Aorta (tissue), 5 donors: ENCODE results near the gene ADAMTS8. TPM values are rescaled to one million over a fixed set of nuclear protein-coding genes. Genes with fewer than 3 reads are reported as not detected.

Source experiments
- ATAC-seq: fragments of 200-7000 bp; cut with Tn5 transposase; one replicate; pipeline ENCODE4 v1.9.1; 2022; ENCODE audit warnings: moderate library complexity; ENCODE audit not compliant: low FRiP score
- DNase-seq, 2 donors: peaks; one replicate each; pipeline ENCODE4 v3.0.0-alpha.2; 2020
- H3K27ac ChIP-seq, 2 donors: one replicate each; pipeline ENCODE4 v1.5.1; 2013; ENCODE audit warnings: low read length in 2 of 2, mild to moderate bottlenecking in 2 of 2, moderate library complexity in 2 of 2, control low read depth in 1 of 2, inconsistent platforms in 1 of 2, low read depth in 1 of 2
- H3K27me3 ChIP-seq, 2 donors: one replicate each; pipeline ENCODE4 v1.6.1; 2013; ENCODE audit warnings: control low read depth in 1 of 2, low read length in 1 of 2, mild to moderate bottlenecking in 1 of 2, moderate library complexity in 1 of 2; ENCODE audit not compliant: insufficient read depth in 2 of 2, control insufficient read depth in 1 of 2
- H3K36me3 ChIP-seq, 2 donors: one replicate each; pipeline ENCODE4 v1.6.1; 2013; ENCODE audit warnings: control low read depth in 1 of 2, low read length in 1 of 2, mild to moderate bottlenecking in 1 of 2; ENCODE audit not compliant: insufficient read depth in 2 of 2, control insufficient read depth in 1 of 2
- H3K4me1 ChIP-seq, 2 donors: one replicate each; pipeline ENCODE4 v1.6.1; 2013; ENCODE audit warnings: low read length in 2 of 2, control low read depth in 1 of 2, mild to moderate bottlenecking in 1 of 2, moderate library complexity in 1 of 2; ENCODE audit not compliant: insufficient read depth in 2 of 2, control insufficient read depth in 1 of 2
- H3K4me3 ChIP-seq, 2 donors: one replicate each; pipeline ENCODE4 v1.5.1; 2013; ENCODE audit warnings: low read length in 2 of 2, control low read depth in 1 of 2, mild to moderate bottlenecking in 1 of 2
- H3K9me3 ChIP-seq: one replicate; pipeline ENCODE4 v1.6.1; 2013; ENCODE audit warnings: mild to moderate bottlenecking, low read length; ENCODE audit not compliant: control insufficient read depth
- WGBS, 2 donors: extraction: QIAGEN DNeasy Blood & Tissue Kit; methylation state at CpG; one replicate each; pipeline ENCODE4 v1.1.7; 2013; 5-methylcytosine and 5-hydroxymethylcytosine counted together
- intact Hi-C, 2 donors: fragments of 100-400 bp; cut with DNase I; formaldehyde crosslinking; loops; one replicate each; pipeline versions ENCODE4 v1.14.2 to v1.15.0; 2022
- polyA plus RNA-seq, 2 donors: library from polyadenylated mRNA; stranded (reverse); fragments of 200-250 nt; gene quantifications; one replicate each; pipeline ENCODE4 v1.2.3, GENCODE V29; 2013
- total RNA-seq, 2 donors: library from RNA; stranded (reverse); fragmentation: NEBNext Ultra II Directional; extraction: Animal tissue kit (Norgen Biotek cat#: 25700); gene quantifications; one replicate each; pipeline ENCODE4 v1.2.1, GENCODE V29; 2021
- donor health status: healthy with polysubstance abuse.
- donor health status: Bipolar disorder and iron deficiency.
- donor health status: DM: no; HTN: no; CAD: no.
- donor health status: DM: no; HTN: no; CAD: no.
- donor health status: DM: yes; HTN: yes; CAD: no.

Gene ADAMTS8
- total and polyA plus RNA-seq, 4 donors = 3.3 to 64.9 (median 7.2) TPM

GRCh38 chr11:130462931-130463330 is 34.5 kb upstream of the ADAMTS8 start:
- Histone ChIP-seq H3K4me1 (no peaks in the 10 kb centered on the region), H3K27me3 (no peaks in the 10 kb centered on the region), H3K4me3 (no peak overlapping the region), H3K9me3 (no peaks in the 10 kb centered on the region), H3K27ac (no peak overlapping the region), H3K36me3 (peaks cover 0 to 3% of the 10 kb centered on the region in 2 donors)
- WGBS, 2 donors = 89 to 92% methylated on average over 8 of the region's 8 CpGs
- ATAC-seq (no peak), DNase-seq (no peak)
- intact Hi-C loops = no loop called here

GRCh38 chr11:130462101-130462885 is 33.9 kb upstream of the ADAMTS8 start:
- Histone ChIP-seq H3K4me3 (no peak overlapping the region), H3K9me3 (no peaks in the 10 kb centered on the region), H3K27me3 (no peaks in the 10 kb centered on the region), H3K36me3 (peaks cover 0 to 3% of the 10 kb centered on the region in 2 donors), H3K4me1 (no peaks in the 10 kb centered on the region), H3K27ac (no peak overlapping the region)
- WGBS, 2 donors = 92 to 93% methylated on average over 31 of the region's 31 CpGs
- ATAC-seq (no peak), DNase-seq (no peak)
- intact Hi-C loops = no loop called here

GRCh38 chr11:130459521-130459920 is 31.1 kb upstream of the ADAMTS8 start:
- no peaks in the 10 kb centered on the region for H3K4me1 ChIP-seq
- ATAC-seq (no peak), DNase-seq (no peak)
- H3K36me3 ChIP-seq = peaks cover 0 to 3% of the 10 kb centered on the region in 2 donors
- no peaks in the 10 kb centered on the region for H3K9me3 ChIP-seq
- H3K27ac ChIP-seq = no peak overlapping the region
- intact Hi-C loops = no loop called here
- no peaks in the 10 kb centered on the region for H3K27me3 ChIP-seq
- no peak overlapping the region for H3K4me3 ChIP-seq
- WGBS, 2 donors = 91 to 94% methylated on average over 7 of the region's 7 CpGs

GRCh38 chr11:130458410-130458729 is 30.0 kb upstream of the ADAMTS8 start:
- Histone ChIP-seq H3K27me3 (no peaks in the 10 kb centered on the region), H3K9me3 (no peaks in the 10 kb centered on the region), H3K4me3 (no peak overlapping the region), H3K36me3 (peaks cover 0 to 3% of the 10 kb centered on the region in 2 donors), H3K27ac (no peak overlapping the region), H3K4me1 (no peaks in the 10 kb centered on the region)
- no peak for DNase-seq
- no peak for ATAC-seq
- intact Hi-C loops = no loop called here
- 54 to 67% methylated on average over 4 of the region's 4 CpGs for WGBS, 2 donors

GRCh38 chr11:130457623-130458409 is 29.4 kb upstream of the ADAMTS8 start:
- intact Hi-C loops = no loop called here
- Histone ChIP-seq H3K4me3 (no peak overlapping the region), H3K27ac (no peak overlapping the region), H3K9me3 (no peaks in the 10 kb centered on the region), H3K27me3 (no peaks in the 10 kb centered on the region), H3K36me3 (peaks cover 0 to 1% of the 10 kb centered on the region in 2 donors), H3K4me1 (no peaks in the 10 kb centered on the region)
- 59 to 66% methylated on average over 20 of the region's 20 CpGs for WGBS, 2 donors
- DNase-seq = peak in 1 of 2 donors; percentile 66
- peak; percentile 59 for ATAC-seq

GRCh38 chr11:130456286-130456685 is 27.9 kb upstream of the ADAMTS8 start:
- DNase-seq = no peak
- Histone ChIP-seq H3K9me3 (no peaks in the 10 kb centered on the region), H3K27ac (no peak overlapping the region), H3K27me3 (no peaks in the 10 kb centered on the region), H3K4me3 (no peak overlapping the region), H3K36me3 (no peaks in the 10 kb centered on the region), H3K4me1 (no peaks in the 10 kb centered on the region)
- intact Hi-C loops = no loop called here
- no peak for ATAC-seq
- 62 to 78% methylated on average over 3 of the region's 3 CpGs for WGBS, 2 donors

GRCh38 chr11:130455483-130456127 is 27.2 kb upstream of the ADAMTS8 start:
- no peaks in the 10 kb centered on the region for H3K36me3 ChIP-seq
- 79 to 90% methylated on average over 15 of the region's 15 CpGs for WGBS, 2 donors
- intact Hi-C loops = no loop called here
- no peaks in the 10 kb centered on the region for H3K9me3 ChIP-seq
- no peak for ATAC-seq
- no peak overlapping the region for H3K4me3 ChIP-seq
- DNase-seq = peak in 1 of 2 donors; percentile 71
- H3K4me1 ChIP-seq = no peaks in the 10 kb centered on the region
- H3K27me3 ChIP-seq = no peaks in the 10 kb centered on the region
- no peak overlapping the region for H3K27ac ChIP-seq

GRCh38 chr11:130454491-130455252 is 26.3 kb upstream of the ADAMTS8 start:
- H3K9me3 ChIP-seq = no peaks in the 10 kb centered on the region
- intact Hi-C loops = loop anchor here (5.0 kb wide), 2 partner anchors 58 to 193 kb away; no protein-coding TSS in a partner anchor
- no peak overlapping the region for H3K4me3 ChIP-seq
- H3K27me3 ChIP-seq = no peaks in the 10 kb centered on the region
- H3K36me3 ChIP-seq = no peaks in the 10 kb centered on the region
- ATAC-seq (no peak), DNase-seq (no peak)
- 48 to 55% methylated on average over 12 of the region's 12 CpGs for WGBS, 2 donors
- H3K4me1 ChIP-seq = no peaks in the 10 kb centered on the region
- no peak overlapping the region for H3K27ac ChIP-seq
